Measurements from ENCODE around the gene RNF149.

DNA sequence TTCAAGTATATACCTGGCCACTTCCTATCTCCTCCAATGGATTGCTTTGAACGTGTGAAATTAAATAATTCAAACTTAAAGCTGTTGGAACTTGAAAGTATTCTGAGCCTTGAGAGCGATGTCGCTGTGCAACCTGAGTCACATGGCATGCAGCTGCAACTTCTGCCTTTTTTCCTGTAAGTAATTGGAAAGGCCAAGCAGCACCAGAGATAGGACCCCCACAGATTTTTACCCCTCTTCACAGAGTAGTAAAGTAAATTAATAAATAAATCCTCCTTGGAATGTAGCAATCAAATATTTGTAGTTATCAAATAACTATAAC is 3.2 kb upstream of the RNF149 start:
- TF ChIP-seq, protein P1, sequence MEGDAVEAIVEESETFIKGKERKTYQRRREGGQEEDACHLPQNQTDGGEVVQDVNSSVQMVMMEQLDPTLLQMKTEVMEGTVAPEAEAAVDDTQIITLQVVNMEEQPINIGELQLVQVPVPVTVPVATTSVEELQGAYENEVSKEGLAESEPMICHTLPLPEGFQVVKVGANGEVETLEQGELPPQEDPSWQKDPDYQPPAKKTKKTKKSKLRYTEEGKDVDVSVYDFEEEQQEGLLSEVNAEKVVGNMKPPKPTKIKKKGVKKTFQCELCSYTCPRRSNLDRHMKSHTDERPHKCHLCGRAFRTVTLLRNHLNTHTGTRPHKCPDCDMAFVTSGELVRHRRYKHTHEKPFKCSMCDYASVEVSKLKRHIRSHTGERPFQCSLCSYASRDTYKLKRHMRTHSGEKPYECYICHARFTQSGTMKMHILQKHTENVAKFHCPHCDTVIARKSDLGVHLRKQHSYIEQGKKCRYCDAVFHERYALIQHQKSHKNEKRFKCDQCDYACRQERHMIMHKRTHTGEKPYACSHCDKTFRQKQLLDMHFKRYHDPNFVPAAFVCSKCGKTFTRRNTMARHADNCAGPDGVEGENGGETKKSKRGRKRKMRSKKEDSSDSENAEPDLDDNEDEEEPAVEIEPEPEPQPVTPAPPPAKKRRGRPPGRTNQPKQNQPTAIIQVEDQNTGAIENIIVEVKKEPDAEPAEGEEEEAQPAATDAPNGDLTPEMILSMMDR (IDR thresholded peaks at IDR 0.05): no peak
- TF ChIP-seq POLR2A (IDR thresholded peaks at IDR 0.05) (no peak), POLR2AphosphoS5 (IDR thresholded peaks at IDR 0.05) (no peak)
